ENCODE results near the gene SLC6A17.
A peak's percentile ranks its signal among the peaks of the same experiment; 100 is the strongest.

SLC6A17 gene

DNA sequence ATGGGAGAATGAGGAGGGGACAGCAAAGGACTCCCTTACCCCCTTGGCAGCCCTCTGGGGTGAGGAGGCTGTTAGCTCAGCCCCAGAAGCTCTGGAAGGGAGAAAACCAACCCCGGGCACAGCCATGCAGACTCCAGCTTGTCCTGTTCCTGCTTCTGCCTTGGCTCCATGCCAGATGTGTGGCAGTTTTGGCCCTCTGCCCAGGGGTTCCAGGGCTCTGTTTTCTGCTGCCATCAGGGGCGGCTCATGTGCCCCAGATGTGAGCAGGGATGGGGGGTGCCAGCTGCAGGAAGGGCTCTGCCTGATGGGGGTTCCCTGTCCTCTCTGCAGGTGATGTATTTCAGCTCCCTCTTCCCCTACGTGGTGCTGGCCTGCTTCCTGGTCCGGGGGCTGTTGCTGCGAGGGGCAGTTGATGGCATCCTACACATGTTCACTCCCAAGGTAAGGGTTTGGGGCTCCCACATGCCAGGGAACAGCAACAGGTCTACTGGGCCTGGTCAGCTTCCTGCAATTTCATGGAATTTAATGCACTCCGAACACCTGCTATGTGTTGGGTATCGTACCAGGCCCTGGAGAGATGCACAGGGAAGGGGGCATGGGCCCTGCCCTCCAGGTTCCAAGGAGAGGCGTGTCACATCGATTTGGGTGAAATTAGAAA is 26.1 kb downstream of the SLC6A17 start:
- no peak for DNase-seq

DNA sequence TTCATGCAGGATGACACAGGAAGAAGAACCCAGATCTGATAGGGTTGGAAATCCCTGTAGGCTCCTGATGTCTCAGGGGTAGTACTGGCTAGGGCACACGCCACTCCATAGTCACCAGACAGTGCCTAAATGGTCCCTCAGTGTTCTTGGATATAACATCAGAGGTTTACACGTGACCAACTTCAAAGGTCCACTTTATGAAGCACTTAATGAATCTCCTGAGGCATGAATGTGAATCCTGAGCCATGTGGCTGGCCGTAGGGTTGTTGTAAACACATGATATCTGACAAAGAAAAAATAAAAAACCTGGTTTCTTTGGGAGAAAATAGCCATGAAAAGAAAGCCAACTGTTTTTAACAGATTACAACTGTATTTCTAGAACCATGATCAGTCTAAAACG is 27.5 kb downstream of the SLC6A17 start:
- DNase-seq, result no peak

DNA sequence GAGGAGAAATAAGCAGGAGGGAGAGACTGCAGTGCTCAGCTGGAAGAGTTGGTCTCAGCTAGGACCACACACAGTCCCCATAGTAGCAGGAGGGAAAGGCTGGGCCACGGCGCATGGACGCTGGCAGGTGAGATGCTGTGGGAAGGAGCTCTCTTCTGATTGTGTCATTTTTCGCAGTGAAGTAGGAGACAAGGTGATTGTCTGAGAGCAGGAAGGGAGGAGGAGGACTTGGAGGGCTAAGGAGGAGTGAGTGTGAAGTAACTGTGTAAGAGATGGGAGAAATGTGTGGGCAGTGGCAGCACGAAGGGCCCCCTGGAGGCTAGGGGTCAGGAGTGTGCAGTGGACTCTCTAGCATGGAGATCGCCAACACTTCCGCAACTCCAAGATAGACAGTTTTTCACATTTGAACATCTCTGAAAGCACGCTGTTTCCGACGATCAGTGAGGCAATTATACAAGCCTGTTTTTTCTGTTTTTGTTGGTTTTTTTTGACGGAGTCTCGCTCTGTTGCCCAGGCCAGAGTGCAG is 33.4 kb downstream of the SLC6A17 start:
- no peak for DNase-seq

DNA sequence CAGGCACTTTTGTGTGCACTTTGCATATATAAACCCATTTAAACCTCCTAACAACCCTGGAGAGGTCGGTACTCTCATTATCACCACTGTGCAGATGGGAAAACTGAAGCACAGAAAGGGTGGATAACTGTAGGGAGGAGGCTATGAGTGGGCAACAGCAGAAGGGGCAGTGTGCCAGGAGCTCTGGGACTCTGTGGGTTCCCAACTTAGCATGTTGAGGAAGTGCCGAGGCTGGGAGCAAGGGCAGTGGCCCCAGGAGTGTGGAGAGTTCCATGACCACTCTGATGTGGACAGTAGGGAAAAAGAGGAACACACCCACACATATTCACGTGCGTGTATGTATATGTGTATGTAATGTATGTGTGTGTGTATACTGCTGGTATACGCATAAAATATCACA is 34.2 kb downstream of the SLC6A17 start:
- no peak for DNase-seq

DNA sequence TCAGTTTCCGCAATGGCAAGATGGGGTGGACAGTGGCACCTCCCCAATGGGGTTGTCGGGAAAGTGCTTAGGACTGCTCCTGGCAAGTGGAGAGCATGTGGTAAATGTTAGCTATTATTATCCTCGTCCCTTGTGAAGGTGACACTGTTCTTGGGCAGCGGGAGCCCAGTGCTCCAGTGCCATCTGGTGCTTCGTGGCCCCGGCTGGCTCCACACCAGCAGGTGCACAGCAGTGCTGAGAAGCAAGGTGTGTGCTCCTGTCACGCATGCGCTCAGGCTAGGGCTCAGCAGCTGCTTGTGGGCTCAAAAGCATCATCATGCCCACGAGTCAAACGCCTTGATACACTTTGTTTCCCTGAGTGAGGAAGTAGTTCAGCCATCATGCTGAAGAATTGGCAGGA is 34.9 kb downstream of the SLC6A17 start:
- no peak for DNase-seq

DNA sequence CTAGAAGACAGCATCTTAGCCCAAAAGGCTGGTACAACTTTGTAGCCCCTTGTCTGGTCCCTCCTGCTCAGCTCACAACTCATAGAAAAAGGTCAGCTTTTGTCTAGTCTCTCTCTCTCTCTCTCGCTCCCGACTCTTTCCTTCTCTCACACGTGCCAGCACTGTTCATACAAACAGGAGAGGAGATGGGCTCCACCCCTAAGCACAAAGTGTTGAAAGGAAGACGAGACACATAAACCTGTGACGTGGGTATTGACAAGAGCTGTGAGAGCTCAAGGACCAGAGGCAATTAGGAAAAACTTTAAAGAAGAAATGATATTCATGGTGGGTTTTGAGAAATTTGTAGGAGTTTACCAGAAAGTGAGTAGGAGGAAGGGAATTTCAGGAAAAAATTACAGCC is 36.3 kb downstream of the SLC6A17 start:
- DNase-seq, result no peak

DNA sequence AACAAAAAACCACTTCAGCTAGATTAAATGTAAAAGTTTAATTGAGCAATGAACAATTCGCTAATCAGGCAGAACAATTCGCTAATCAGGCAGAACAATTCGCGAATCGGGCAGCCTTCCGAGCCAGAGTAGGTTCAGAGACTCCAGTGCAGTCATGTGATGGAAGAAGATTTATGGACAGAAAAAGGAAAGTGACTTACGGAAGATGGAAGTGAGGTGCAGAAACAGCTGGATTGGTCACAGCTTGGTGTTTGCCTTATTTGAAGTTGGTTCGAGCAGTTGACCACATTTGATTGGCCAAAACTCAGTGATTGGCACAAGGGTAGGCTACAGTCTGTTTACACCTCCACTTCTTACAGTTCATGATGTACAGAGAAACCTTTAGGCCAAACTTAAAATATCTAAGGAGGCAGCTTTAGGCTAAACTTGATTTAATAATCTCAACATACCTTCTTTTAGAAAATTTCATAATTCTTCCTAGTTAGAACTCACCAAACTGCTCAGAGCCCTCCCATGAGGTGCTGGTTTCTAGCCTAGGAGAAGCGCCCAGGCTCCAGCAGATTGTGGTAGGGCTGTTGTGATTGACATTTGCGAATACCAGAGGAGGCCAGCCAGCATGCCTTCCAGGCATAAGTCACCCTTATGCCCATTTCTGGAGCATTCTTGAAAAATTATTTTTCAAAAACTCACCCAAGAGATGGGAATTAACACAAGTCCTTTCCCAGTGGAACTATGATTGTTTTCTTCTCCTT is 37.0 kb downstream of the SLC6A17 start:
- DNase-seq, result no peak

DNA sequence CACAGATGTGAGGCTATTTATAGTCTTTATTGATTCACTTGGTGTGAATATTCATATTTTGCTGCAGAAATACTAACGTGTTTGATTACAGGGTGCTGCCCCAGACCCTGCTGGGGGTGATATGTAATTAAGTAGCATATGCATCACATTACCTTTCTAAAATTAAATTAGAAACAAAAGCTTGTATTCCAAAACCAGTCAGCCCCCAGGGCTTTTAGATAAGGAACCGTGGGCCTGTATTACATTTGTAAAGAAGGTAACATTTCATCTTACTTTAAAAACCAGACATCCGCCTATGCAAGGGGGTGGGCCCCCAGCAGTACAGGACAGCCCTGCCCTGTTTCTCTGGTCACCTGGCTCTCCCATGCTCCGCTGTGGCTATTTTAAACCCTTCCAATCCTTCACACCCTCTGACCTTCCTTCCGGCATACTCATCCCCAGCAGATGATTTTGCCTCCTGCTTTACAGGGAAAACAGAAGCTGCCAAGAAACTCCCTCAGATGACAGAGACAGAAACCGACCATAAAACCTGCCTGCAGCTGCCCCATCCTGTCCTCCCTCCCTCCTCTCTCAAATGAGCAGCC is 37.8 kb downstream of the SLC6A17 start:
- no peak for DNase-seq

DNA sequence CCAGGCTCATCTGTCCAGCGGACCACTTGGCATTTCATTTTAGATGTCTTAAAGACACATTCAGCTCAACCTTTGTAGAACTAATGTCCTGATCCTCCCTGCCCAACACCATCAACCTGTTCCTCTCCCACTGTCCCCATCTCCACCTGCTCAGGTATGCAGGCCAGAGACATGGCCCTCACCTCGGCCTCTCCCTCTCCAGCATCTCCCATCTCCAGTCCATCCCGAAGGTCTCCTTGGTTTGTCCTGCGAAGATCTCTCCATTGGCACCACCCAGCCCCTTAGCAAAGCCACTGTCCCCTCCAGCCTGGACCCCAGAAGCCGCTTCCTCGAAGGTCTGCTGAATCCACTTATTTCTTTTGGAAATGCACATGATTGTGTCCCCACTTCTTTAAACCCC is 38.9 kb downstream of the SLC6A17 start:
- no peak for DNase-seq

DNA sequence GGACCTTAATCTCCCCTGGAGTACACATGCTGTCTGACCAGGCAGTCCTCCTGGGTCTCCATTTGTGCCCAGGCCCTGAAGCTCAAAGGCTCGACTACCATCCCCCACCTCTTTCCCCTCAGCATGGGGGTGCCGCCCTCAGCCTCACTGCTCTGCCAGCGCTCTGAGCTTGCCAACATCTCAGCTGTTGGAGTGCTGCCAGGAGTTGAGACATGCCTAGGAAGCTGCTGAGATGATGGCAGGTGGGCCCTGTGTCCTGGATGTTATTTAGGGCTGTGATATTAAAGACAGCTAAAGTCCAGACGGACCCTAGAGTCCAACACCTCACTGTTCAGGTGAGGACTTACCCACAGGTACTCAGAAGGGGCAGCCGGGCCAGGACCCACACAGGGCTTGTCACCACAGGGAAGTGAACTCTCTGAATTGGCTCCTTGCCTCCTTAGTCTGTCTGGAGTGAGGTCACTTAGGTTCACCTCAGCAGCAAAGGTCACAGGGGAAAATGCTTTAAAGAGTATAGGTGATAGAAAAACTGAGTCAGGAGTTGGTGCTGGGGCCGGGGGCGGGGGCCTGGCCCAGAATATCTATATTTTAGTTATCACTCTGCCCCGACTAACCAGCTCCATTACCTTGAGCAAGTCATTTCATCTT is 40.1 kb downstream of the SLC6A17 start:
- no peak for DNase-seq

DNA sequence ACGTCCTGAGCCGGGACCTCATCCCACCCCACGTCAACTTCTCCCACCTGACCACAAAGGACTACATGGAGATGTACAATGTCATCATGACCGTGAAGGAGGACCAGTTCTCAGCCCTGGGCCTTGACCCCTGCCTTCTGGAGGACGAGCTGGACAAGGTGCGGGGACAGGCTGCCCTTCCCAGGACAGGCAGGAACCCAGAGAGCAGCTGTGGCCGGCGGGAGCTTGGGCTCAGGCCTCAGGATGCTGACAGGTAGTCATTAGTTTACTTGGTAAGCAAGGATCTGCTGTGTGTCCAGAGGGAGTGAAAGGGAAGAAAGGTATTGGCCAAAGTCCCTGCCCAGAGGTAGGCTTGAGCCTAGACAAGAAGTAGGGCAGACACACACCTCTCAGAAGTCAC is 42.2 kb downstream of the SLC6A17 start:
- DNase-seq, result no peak

DNA sequence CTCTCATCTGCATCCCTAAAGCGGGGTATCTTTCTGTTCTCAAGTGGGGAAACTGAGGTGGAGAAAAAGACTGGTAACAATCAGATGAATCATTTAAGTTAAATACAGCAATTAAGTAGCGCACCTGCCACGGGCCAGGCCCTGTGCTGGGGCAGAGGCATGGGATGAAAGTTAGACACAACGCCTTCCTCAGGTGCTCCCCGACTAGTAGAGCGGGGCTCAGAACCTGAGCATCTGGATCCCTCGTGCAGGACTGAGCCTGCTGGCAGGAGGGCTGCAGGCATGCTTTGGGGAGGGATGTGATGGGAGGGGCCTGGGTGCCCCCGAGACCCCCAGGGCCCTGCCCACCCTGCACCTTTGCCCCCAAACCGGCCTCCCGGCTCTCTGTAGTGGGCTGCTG is 44.9 kb downstream of the SLC6A17 start:
- no peak for DNase-seq

DNA sequence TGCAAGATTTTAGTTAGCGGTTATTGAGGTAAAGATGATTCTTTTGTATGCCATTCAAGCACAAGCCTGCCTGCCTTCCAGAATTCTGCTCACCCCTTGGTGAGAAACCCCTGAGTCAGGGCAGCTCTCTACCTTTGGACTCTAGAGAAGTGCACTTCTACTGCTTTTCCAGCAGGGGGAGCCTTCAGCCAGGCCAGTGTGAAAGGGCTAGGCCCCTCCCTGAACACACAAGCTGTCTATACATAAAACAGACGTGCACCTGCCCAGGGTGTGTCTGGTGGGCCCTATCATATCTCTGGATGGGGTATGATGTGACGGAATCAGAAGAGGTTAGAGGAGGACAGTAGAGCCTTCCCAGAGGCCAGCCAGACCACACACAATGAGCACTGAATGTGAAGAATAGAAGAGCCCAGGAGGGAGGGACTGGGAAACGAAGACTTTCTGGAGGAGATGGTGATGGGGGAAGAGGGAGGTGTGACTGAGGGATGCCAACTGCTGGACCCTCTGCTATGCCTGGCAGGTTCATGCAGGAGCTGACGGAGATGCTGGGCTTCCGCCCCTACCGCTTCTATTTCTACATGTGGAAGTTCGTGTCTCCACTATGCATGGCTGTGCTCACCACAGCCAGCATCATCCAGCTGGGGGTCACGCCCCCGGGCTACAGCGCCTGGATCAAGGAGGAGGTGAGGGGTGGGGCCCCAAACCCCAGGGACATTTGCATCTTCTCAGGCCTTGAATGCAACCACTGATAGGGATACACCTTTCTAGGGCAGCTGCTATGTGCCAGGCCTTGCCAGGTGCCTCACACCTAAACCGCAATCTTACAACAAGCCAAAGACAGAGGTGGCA is 46.8 kb downstream of the SLC6A17 start:
- peak; percentile 23 for DNase-seq

DNA sequence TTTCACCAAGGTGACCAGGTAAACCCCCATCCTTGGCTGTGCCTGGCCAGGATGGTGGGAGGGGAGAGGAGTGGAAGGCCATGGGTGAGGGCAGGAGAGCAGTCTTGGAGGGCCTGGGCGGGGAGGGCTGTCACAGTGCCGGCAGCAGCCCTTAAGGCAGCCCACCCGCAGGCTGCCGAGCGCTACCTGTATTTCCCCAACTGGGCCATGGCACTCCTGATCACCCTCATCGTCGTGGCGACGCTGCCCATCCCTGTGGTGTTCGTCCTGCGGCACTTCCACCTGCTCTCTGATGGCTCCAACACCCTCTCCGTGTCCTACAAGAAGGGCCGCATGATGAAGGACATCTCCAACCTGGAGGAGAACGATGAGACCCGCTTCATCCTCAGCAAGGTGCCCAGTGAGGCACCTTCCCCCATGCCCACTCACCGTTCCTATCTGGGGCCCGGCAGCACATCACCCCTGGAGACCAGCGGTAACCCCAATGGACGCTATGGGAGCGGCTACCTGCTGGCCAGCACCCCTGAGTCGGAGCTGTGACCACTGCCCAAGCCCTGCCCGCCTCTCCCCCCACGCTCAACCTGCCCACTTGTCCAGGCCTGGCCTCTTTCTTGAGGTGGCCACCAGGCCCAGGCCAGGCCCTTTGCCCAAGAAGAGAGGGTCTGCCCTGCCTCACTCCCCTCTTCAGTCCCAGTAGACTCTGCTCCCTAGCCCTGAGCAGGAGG is 47.8 kb downstream of the SLC6A17 start:
- DNase-seq, result no peak

DNA sequence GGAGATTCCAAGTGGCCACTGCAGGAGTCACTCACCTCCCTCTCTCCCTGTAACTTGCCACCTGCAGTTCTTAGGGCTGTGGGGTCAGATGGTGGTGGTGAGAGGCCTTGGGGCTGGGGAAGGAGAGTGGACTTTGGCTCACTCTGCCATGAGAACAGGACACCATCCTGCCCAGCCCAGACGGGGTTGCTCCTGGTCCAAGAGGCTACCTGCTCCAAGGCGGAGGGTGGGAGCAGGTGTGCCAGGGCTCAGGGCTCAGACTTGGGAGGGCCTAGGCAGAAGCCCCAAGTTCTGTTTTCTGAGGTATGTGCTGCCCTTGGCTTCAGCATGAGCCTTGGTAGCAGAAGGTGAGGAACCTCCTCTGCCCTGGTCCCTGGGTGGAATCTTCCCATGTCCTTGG is 48.5 kb downstream of the SLC6A17 start:
- DNase-seq, result no peak

DNA sequence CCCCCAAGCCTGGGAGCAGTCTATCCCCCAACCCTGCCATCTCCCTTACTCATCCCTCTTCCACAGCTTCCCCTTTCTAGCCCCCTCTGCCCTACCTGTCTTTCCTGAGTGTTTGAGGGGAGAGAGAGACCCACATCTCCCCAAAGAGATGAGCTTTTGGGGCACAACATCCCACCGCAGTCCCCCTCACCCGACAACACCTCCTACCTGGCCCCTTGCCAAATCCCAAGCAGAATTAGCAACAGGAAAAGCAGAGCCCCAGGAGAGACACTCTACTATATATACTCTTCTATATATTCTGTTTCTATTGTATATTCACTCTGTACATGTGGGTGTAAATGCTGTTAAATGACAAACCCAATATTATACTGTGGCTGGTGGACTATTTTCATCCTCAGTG is 49.9 kb downstream of the SLC6A17 start:
- DNase-seq, result no peak

DNA sequence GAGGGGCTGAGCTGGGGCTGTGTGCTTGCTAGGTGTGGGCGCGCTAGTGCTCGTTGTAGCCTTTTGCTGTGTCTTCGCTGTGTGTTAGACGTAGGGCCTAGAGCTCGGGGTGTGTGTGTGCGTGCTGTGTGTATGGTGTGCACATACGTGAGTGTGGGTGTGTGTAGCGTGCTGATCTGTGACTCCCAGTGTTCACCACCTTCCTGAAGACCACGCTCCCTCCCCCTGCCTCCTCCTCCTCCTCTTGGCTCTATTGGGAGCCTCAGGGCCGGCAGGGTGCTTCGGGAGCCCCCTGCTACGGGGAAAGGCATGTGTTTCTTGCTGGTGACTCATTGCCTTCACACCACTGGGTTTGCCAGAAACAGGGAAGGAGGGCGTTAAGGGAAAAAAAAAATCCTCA is 50.4 kb downstream of the SLC6A17 start:
- DNase-seq, result no peak

DNA sequence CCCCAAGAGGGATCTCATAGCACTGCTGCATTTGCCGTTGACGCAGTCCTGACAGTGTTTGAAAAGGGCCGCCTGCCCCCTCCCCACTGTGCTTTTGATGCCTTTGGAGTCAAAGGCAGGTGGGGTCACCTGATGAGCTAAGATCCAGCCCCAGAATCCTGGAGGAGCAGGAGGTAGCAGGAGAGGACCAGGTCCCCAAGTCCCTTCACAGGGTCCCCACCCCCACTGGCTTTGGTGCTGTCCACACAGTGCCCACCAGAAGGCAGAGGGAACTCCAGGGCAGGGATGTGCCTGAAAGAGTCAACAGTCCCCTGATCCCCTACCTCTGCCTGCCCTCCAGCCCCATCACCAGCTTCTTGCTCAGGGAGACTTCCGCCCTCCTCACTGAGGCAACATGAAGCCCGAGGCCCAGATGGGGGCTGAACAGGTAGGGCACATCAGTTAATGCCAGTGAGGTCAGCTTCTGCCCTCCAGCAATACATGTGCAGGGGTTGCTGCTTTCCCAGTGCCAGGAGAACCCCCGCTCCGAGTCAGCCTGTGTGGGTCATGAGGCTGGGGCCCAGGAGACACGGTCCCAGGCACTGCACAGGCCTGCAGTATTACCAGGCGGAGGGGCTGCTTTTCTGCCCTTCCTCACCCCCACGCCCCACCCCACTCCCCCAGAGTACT is 51.0 kb downstream of the SLC6A17 start:
- no peak for DNase-seq

DNA sequence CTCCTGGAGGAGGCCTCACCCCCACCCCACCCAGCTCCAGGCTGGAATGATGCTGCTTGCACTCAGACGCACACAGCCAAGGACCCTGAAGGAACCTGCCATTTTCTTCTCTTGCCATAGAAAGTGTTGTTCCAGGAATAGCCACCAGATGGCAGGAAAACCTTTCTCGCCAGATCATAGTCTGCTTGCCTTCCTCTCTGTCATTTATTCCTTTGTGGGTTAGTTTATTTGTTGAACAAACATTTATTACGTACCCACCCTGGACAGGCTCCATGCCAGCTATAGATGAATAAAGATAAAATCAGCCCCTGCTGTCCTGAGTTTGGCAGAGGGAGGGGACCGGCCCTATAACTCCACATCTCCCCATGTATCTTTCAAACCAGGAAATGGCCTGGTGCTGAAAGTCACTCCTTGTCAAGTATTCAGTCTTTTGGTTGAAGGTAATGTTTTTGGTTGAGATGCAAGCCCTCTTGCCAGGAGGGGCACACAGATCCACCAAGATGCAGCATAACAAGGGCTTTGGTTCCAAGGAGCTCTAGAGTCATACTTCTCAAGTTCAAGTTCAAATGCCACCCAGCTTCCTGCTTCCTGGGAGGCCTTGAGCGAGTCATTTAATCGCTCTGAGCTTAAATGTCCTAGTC is 52.8 kb downstream of the SLC6A17 start:
- DNase-seq, result peak; percentile 49

DNA sequence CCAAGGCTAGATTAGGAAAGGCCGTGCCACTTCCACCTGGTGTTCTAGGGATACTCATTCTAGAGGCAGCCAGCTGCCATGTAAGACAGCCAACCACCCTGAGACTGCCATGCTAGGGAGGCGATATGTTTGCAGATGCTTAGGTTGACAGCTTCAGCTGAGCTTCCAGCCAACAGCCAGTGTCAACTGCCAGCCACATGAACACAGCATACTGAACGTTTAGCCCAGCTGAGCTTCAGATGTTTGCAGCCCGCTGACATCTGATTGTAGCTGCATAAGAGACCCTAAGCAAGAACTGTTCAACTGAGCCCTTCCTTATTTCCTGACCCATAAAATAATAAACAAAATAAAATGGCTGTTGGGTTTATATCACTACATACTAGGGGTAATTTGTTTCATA is 54.9 kb downstream of the SLC6A17 start:
- no peak for DNase-seq

DNA sequence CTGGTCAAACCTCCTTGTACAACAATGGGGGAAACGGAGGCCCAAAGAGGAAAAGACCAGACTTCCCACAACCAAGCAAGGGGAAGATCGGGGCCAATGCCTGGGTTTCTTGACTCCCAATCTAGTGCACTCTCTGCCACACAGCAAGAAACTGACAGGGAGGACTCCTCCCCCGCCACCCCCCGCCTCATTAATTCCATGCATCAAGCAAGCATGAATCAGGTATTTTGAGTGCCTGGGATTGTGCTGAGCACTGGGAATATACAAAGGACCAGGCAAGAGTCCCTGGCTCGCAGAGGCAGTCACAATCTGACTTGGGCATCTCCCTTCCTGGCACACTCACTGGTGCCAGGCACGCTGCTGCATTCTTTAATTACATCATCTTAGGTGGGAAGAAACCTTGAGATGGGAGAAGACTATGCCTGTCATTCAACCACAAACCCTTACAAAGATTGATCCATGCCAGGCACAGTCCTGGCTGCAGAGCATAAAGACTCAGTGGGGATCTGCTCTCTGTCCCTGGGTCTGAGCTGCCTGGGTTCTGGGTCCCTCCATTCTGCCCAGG is 55.4 kb downstream of the SLC6A17 start:
- no peak for DNase-seq

Measured in stimulated activated CD4-positive, alpha-beta T cell treated with anti-CD3 and anti-CD28 coated beads, Interleukin-12 subunit alpha, Interleukin-12 subunit beta, amount 100 ng/mL, for 4 hours (primary cell).